SU-DHL-6 (cell line): Measurements from ENCODE around the gene PEX26.

Experiments
- CTCF ChIP-seq: fragments of 200-600 bp; sonication (generic); IDR thresholded peaks from one replicate; pipeline ENCODE4 v1.5.1; 2017; ENCODE audit warnings: antibody characterized with exemption, mild to moderate bottlenecking, low read length, moderate library complexity; ENCODE audit not compliant: insufficient read depth, poor library complexity, severe bottlenecking
- EZH2phosphoT487 ChIP-seq: fragments of 200-600 bp; sonication (generic), shearing (Covaris generic); conservative IDR thresholded peaks from 2 replicates; pipeline ENCODE4 v1.6.1; 2018; ENCODE audit warnings: mild to moderate bottlenecking, antibody characterized with exemption, low read length, moderate library complexity, mixed read lengths

- TF ChIP-seq CTCF: no peak
- no peak for TF ChIP-seq EZH2phosphoT487
Observed at GRCh38 chr22:18152519-18152918, 74.7 kb downstream of the PEX26 start.
